RCC 7860 (cell line): ENCODE data around the gene ZNF282.
"Not testable (repeated sequence)": the region's sequence is repeated elsewhere in the genome, so short reads cannot be mapped to it uniquely, and the experiment has no call there.

Experiments used
- DNase-seq: peaks from one replicate; pipeline ENCODE4 v3.0.0-alpha.2; 2015; ENCODE audit warnings: low spot score
- FAIRE-seq: peaks from 2 replicates; lab custom pipeline; 2012; peaks lifted over from hg19 to GRCh38; lab: Jason Lieb, UNC

The ZNF282 gene

GRCh38 chr7:149223176-149223575 is 27.8 kb downstream of the ZNF282 start:
- FAIRE-seq, result no peak
- no peak for DNase-seq

GRCh38 chr7:149223761-149224160 is 28.4 kb downstream of the ZNF282 start:
- no peak for DNase-seq
- no peak for FAIRE-seq

- FAIRE-seq, result no peak
- no peak for DNase-seq
Measured at GRCh38 chr7:149224352-149224751, 29.0 kb downstream of the ZNF282 start.

- FAIRE-seq, result no peak
- DNase-seq, result no peak
Measured at GRCh38 chr7:149225106-149225505, 29.8 kb downstream of the ZNF282 start.

GRCh38 chr7:149225656-149226055 is 30.3 kb downstream of the ZNF282 start:
- DNase-seq (no peak), FAIRE-seq (no peak)

GRCh38 chr7:149226366-149226765 is 31.0 kb downstream of the ZNF282 start:
- FAIRE-seq, DNase-seq: not testable (repeated sequence)

- FAIRE-seq, result no peak
- DNase-seq, result no peak
Measured at GRCh38 chr7:149226840-149227494, 31.6 kb downstream of the ZNF282 start.

GRCh38 chr7:149228831-149229471 is 33.6 kb downstream of the ZNF282 start:
- DNase-seq, result no peak
- no peak for FAIRE-seq

GRCh38 chr7:149229526-149229925 is 34.2 kb downstream of the ZNF282 start:
- DNase-seq (peak; percentile 9), FAIRE-seq (no peak)

GRCh38 chr7:149232362-149232761 is 37.0 kb downstream of the ZNF282 start:
- no peak for FAIRE-seq
- DNase-seq, result no peak

GRCh38 chr7:149233655-149234204 is 38.4 kb downstream of the ZNF282 start:
- DNase-seq, result peak; percentile 99

GRCh38 chr7:149237502-149237901 is 42.2 kb downstream of the ZNF282 start:
- FAIRE-seq (no peak), DNase-seq (no peak)

More at GRCh38 chr7:149233655-149234204, 38.4 kb downstream of the ZNF282 start:
- peak; percentile 98 for FAIRE-seq

GRCh38 chr7:149238051-149238450 is 42.7 kb downstream of the ZNF282 start:
- DNase-seq (peak; percentile 96), FAIRE-seq (peak; percentile 83)

GRCh38 chr7:149239345-149240143 is 44.2 kb downstream of the ZNF282 start, which contains the start of gene ZNF212:
Gene ZNF212 (plus strand): TSS chr7:149239651. CDS start chr7:149239779, 128 bp downstream.
- peak; percentile 58 for FAIRE-seq
- peak; percentile 88 for DNase-seq

- no peak for FAIRE-seq
Measured at GRCh38 chr7:149240637-149241036, 45.3 kb downstream of the ZNF282 start.

GRCh38 chr7:149241696-149242095 is 46.4 kb downstream of the ZNF282 start:
- FAIRE-seq (no peak), DNase-seq (no peak)

More at GRCh38 chr7:149240637-149241036, 45.3 kb downstream of the ZNF282 start:
- DNase-seq, result no peak

- no peak for FAIRE-seq
Measured at GRCh38 chr7:149245244-149245643, 49.9 kb downstream of the ZNF282 start.

GRCh38 chr7:149245744-149246143 is 50.4 kb downstream of the ZNF282 start:
- DNase-seq (no peak), FAIRE-seq (no peak)

More at GRCh38 chr7:149245244-149245643, 49.9 kb downstream of the ZNF282 start:
- peak; percentile 57 for DNase-seq

GRCh38 chr7:149248777-149249176 is 53.4 kb downstream of the ZNF282 start:
- no peak for FAIRE-seq
- no peak for DNase-seq

- not testable (repeated sequence) for FAIRE-seq, DNase-seq
Measured at GRCh38 chr7:149250151-149250550, 54.8 kb downstream of the ZNF282 start.

GRCh38 chr7:149251518-149251917 is 56.2 kb downstream of the ZNF282 start:
- FAIRE-seq, DNase-seq: not testable (repeated sequence)
